GM21381 (cell line): Measurements from ENCODE around the gene DMXL2.
"Not testable (repeated sequence)": the region's sequence is repeated elsewhere in the genome, so short reads cannot be mapped to it uniquely, and the experiment has no call there.

Experiments used
- ATAC-seq: cut with Tn5 transposase; IDR thresholded peaks from one replicate; pipeline ENCODE4 v1.9.1; 2021; ENCODE audit warnings: mild to moderate bottlenecking, moderate library complexity; ENCODE audit not compliant: unreplicated experiment

The DMXL2 gene

GRCh38 chr15:51497806-51498205 lies 124.8 kb downstream of the DMXL2 start:
- no peak for ATAC-seq

GRCh38 chr15:51496246-51496645 lies 126.3 kb downstream of the DMXL2 start:
- ATAC-seq: no peak

- ATAC-seq: no peak
Measured at GRCh38 chr15:51494411-51495314, 127.9 kb downstream of the DMXL2 start.

- ATAC-seq: no peak
Measured at GRCh38 chr15:51493892-51494291, 128.7 kb downstream of the DMXL2 start.

GRCh38 chr15:51492528-51492927 lies 130.0 kb downstream of the DMXL2 start:
- ATAC-seq: no peak

- ATAC-seq: no peak
Measured at GRCh38 chr15:51491941-51492340, 130.6 kb downstream of the DMXL2 start.

- ATAC-seq: no peak
Measured at GRCh38 chr15:51484781-51485180, 137.8 kb downstream of the DMXL2 start.

- ATAC-seq: no peak
Measured at GRCh38 chr15:51483985-51484384, 138.6 kb downstream of the DMXL2 start.

GRCh38 chr15:51483520-51483919 lies 139.1 kb downstream of the DMXL2 start:
- ATAC-seq: no peak

GRCh38 chr15:51475736-51476135 lies 146.8 kb downstream of the DMXL2 start:
- ATAC-seq: no peak

GRCh38 chr15:51470512-51470911 lies 152.1 kb downstream of the DMXL2 start:
- ATAC-seq: no peak

GRCh38 chr15:51460796-51461195 lies 161.8 kb downstream of the DMXL2 start:
- ATAC-seq: no peak

GRCh38 chr15:51450001-51450400 lies 172.6 kb downstream of the DMXL2 start:
- no peak for ATAC-seq

- no peak for ATAC-seq
Measured at GRCh38 chr15:51448622-51449399, 173.8 kb downstream of the DMXL2 start.

- ATAC-seq: no peak
Measured at GRCh38 chr15:51447855-51448621, 174.5 kb downstream of the DMXL2 start.

GRCh38 chr15:51446029-51446744 lies 176.4 kb downstream of the DMXL2 start:
- ATAC-seq: not testable (repeated sequence)

GRCh38 chr15:51444807-51445206 lies 177.8 kb downstream of the DMXL2 start:
- no peak for ATAC-seq

GRCh38 chr15:51444112-51444511 lies 178.5 kb downstream of the DMXL2 start:
- ATAC-seq: no peak

GRCh38 chr15:51443282-51443914 lies 179.2 kb downstream of the DMXL2 start:
- no peak for ATAC-seq

GRCh38 chr15:51438526-51438925 lies 184.0 kb downstream of the DMXL2 start:
- no peak for ATAC-seq
